Inflammatory macrophage (primary cell): Measurements from ENCODE around the gene CRY2.
A peak's percentile ranks its signal among the peaks of the same experiment; 100 is the strongest.

Experiments used
- DNase-seq, 2 donors: peaks; one replicate each; pipeline ENCODE4 v3.0.0-alpha.2; 2020 to 2022

The CRY2 gene

GRCh38 chr11:45848654-45849081, 1.4 kb downstream of the CRY2 start:
- DNase-seq = no peak

DNA sequence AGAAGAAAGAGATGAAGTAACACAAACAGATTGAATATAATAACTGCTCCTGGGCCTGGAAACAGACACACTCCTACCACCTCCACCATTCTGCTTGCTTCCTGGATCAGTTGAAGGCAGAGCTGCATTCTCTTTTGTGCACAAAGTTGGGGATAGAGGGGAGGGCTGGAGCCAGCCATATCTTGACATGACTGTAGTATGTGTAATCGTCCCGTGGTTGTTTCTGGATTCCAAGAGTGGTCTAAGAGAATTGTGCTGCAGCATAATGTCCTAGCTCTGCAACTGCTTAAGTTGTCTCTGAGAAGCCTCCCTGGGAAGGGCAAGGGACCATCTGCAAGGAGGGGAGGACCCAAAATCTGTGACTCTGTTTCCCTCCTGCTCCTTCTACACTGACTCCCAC, 3.2 kb downstream of the CRY2 start:
- no peak for DNase-seq

DNA sequence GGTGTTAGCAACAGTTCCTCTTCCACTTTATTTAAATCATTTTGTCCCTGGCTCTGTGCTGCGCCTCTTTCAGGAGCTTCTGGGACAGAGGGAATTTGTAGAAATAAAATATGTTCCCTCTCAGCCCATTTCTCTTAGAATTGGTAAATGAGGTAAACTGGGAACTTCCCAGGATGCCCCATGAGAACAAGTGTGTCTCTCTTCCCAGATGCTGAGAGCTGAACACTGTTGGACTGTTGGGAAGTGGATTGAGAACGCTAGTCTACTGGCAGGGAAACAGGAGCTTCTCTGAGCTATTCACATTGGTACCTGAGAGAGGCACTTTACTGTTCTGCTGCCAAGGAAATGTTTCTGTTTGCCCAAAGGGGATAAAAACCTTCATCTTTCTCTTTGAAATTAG, 4.0 kb downstream of the CRY2 start:
- no peak for DNase-seq

DNA sequence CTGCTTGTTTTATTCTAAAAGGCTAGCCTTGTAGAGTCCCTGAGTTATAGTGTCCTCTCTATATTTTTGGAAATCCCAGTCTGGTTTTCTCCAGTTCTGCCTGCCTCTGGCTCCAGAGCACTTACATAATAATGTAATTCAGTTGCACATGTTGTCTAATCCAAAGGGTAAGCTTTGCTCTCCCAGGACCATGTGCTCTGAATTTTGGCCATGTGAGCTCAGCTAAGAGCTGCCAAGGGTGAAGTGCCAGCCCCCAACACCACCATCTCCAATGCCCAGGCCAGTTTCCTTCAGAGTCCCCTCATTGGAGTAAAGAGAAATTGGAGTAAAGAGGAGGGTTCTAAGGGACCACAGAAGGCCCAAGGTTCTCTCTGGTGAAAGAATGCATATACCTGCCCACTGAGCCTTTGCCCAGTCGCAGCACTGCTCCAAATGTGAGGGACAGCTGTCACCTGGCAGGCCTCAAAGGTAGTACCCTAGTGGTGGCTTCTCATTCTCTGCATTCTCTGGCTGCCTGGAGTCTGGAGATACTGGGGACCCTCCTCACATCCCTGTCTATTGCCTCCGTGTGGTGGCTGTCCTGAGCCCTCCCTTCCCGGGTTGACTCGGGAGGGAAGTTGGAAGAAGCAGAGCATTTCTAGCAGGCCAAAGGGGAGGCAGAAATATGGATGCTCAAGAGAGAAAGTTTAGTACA, 4.9 kb downstream of the CRY2 start:
- DNase-seq = no peak

DNA sequence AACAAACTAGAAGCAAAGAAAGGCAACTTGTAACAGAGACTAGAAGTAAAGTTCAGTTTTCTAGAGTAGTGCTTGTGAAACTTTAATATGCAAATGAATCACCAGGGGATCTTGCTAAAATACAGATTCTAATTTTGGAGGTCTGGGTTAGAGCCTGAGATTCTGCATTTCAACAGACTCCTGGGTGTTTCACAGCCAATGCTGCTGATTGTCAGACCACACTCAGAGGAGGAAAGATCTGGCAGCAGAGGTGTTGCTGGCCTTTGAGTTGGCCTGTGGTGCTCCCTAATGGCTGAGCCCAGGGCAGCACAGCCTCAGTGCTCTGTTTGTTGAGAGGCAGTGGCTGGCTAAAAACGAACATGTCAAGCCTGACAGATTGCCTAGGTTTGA, 5.4 kb downstream of the CRY2 start:
- DNase-seq = peak in 1 of 2 donors; percentile 8

DNA sequence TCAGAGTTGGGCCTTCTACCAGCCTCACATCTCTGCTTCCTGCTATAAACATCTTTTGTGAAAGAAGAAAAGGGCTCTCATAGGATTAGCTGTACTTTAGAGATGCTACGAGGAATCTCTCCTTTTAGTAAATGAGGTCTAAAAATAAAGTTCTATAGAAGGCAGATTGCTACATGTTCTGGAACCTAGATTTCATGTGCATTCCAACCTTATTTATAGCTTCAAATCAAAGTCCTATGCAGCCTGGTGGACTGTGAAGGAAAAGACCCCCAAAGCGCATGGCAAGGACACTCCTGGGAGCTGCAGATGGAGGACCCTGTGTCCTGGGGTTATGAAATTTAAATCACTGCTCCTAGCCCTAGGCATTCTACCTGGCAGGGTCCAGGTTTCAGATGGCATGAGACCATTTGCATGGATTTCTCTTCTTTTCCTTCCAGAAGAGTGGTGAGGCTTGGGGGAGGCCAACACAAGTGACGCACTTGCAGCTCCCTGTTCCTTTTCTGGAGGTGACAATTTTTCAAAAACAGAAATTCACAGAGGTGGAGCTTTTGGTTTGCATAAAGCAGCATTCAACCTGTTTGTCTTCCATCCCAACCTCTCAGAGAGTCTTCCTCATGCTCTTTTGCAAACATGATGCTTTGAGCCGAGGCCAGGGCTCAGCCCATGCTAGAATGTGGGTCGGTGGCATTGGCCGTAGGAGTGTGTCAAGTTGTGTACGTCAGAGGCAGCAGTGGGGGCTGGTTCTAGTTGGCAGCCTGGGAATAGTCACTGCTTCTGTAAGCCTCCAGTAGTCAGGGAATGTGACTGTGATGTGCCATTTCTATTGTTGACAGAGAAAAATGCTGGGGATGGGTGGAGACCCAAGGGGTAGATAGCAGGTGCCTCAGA, 6.3 kb downstream of the CRY2 start:
- DNase-seq = no peak

DNA sequence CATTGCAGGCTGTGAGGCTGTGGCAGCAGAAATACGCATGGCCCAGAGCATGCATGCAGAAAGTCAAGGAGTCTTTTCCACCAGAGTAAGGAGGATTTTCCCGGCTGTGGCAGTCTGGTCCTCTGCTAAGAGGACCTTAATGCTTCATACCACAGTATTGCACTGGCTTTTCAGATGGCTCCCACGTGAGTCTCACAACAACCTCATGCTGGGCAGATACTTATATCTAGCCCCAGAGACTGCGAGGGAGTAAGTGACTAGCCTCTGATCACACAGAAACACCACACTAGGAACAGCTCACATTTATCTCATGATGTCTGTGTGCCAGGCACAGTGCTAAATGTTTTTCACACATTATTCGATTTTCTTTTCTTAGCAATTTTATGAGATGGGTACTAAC, 8.0 kb downstream of the CRY2 start:
- DNase-seq = no peak

GRCh38 chr11:45856044-45856468, 8.8 kb downstream of the CRY2 start:
- no peak for DNase-seq

DNA sequence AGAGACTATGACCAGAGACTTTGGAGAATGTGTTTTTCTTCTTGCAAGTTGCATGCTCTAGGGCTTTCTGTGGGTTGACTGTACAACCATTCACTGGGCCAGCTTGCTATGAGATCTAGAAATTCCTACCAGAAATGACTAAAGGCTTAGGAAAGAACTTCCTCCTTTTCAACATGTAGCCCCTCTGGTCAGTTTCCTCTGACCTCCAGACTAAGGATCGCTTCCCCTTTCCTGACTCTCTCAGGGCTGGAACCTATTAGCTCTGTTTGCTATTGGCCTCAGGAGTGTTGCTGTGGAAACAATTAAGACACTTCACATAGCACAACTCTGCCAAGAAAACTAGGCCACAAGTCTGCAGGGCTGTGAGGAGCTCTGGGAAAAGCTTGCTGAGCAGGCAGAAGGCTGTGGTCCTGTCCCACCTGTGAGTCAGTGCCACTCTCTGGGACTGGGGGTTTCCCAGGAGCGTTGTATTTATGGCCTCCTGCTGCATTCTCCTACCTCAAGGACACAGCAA, 10.7 kb downstream of the CRY2 start:
- DNase-seq = peak; percentile 70 to 90

GRCh38 chr11:45858751-45859398, 11.6 kb downstream of the CRY2 start:
- no peak for DNase-seq

- DNase-seq = no peak
Measured at GRCh38 chr11:45859661-45860140, 12.4 kb downstream of the CRY2 start.

GRCh38 chr11:45860348-45860747, 13.1 kb downstream of the CRY2 start:
- DNase-seq = no peak

DNA sequence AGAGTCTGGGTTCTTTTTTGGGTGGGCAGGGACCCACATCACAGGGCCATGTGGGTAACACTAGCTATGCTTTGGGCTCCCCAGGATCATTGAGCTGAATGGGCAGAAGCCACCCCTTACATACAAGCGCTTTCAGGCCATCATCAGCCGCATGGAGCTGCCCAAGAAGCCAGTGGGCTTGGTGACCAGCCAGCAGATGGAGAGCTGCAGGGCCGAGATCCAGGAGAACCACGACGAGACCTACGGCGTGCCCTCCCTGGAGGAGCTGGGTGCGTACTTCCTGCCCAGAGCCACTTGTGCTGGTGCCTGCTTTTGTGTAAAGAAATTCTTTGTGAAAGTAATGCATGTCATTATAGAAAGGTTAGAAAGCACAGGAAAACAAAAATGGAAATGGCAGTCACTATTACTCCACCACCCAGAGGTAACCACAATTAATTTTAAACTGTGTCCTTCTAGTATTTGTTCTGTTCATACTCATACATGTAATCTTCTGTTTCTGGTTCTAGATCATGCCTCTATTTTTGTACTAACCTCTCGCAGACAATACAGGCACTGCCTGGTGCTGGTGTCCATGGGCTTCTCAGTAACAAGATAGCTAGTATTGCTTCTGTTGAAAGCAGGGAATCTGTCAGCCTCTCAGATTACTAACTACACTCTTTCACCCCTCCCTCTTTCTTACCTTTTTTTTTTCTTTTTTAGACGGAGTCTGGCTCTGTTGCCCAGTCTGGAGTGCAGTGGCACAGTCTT, 13.7 kb downstream of the CRY2 start:
- no peak for DNase-seq

DNA sequence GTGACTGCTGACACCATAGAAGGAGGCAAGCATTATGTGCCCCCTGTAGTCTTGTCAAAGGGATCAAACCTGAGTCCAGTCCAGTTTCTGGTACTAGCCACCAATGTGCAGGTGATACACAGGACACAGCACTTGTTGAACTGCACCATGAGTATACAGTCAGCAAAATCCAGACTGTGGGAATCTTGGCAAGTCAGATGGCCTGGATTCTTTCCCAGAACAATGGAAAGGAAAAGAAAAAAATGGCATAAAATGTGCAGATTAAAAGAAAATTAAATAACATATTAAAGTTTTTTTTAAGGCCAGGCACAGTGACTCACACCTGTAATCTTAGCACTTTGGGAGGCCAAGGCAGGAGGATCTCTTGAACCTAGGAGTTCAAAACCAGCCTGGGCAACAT, 16.8 kb downstream of the CRY2 start:
- DNase-seq = no peak

DNA sequence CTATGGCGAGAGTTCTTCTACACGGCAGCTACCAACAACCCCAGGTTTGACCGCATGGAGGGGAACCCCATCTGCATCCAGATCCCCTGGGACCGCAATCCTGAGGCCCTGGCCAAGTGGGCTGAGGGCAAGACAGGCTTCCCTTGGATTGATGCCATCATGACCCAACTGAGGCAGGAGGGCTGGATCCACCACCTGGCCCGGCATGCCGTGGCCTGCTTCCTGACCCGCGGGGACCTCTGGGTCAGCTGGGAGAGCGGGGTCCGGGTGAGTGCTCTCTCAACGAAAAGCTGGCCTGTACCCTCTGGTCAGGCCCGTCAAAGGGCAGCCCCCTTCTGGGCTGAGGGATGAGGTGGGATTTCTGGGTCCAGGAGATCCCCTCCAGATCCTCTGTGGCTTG, 22.3 kb downstream of the CRY2 start:
- DNase-seq = no peak

DNA sequence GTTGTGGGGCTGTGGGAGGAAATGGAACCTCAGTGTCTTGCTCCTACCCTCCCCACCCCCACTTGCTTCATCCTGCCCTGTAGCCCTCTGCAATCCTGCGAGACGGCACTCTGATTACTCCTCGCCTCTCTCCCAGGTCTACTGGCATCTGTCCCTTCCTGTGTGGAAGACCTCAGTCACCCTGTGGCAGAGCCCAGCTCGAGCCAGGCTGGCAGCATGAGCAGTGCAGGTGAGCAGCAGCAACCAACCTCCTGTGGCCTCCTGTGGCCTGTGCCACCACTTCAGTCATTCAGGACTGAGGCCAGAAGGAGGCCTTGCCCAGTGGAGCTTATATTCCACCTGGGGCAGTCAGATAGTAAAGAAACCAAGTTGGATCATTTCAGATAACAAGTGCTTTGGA, 23.4 kb downstream of the CRY2 start:
- no peak for DNase-seq

- DNase-seq = no peak
Measured at GRCh38 chr11:45871638-45872037, 24.4 kb downstream of the CRY2 start.

GRCh38 chr11:45872651-45873356, 25.5 kb downstream of the CRY2 start:
- peak; percentile 29 to 50 for DNase-seq

DNA sequence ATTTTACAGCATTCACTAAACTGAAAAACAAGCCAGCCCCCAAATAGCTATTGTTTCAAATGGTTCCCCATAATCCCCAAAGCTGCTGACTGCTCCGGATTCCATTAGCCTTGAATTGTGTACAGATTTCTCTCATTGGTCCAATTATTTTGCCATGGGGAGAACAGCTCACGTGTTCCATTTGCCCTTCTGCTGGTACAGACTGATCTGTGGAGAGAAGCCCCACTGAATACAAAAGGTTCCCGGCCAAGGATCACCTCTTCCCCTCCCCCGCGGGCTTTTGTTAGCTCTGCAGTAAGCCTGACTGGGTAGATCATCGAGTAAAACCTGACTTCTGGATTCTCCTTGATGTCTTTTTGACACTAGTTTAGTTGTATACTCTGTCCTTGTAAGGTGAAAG, 29.1 kb downstream of the CRY2 start:
- DNase-seq = no peak

DNA sequence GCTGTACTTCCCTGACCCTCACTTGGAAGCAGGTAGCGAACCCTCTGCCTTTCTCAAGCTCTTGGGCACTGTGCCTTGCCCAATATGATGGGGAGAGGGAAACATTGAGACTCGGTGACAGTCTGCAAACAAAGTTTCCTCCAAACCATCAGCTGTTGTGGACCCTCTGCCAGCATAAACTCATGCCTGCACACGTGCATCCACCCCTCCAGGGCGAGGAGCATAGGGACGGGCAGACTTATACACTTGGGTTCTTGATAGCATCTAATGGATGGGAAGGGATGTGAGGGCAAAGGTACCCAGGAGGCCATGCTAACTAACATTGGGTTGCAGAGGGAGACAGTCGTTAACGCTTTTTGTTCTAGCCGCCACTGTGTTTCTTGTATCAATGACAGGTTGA, 29.9 kb downstream of the CRY2 start:
- DNase-seq = no peak

DNA sequence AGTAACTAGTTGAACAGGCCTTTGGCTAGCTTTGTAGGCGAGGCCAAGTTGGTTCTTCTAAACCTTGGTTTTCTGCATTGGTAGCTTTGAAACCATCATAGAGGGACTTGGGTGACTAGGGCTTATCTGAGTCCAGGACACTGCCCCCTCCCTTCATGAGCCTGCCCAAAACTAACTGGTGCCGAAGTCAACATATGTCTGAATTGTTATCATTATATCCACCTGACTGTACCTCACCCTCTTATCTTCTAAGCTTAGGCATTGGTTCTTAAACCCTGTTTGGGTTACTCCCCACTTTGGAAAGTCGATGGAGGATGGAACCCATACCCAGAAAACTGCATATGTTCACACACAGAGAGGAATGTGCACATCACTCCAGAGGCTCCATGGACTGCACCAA, 30.6 kb downstream of the CRY2 start:
- no peak for DNase-seq
